ENCODE results near the gene AKNA. TPM values are rescaled to one million over a fixed set of nuclear protein-coding genes. Genes with fewer than 3 reads are reported as not detected.

The AKNA gene
- polyA plus RNA-seq, 2 of the 4 experiments (the other 2 are of a cell fraction) = 2.7 to 4.6 TPM

- POLR2A ChIA-PET = no interaction called here
- WGBS (ENCODE audit: missing lambda C conversion rate) = 88% methylated on average over 8 of the region's 8 CpGs
- Histone ChIP-seq H3K4me1 (no peaks in the 10 kb centered on the region; the same call in 2 of the 3 replicates), H3K4me2 (no peak overlapping the region), H3K4me3 (no peak overlapping the region), H3K9me3 (no peaks in the 10 kb centered on the region), H3K27ac (no peak overlapping the region)
- DNase-seq (ENCODE audit: low read depth in 1 of 2, low spot score in 1 of 2) = no peak
- FAIRE-seq = no peak
- no peak for TF ChIP-seq REST (IDR thresholded peaks at IDR 0.05)
- TF ChIP-seq CTCF (IDR thresholded peaks at IDR 0.05) = no peak
- TF ChIP-seq HES2 (IDR thresholded peaks at IDR 0.05) = no peak
- TF ChIP-seq MAFK (IDR thresholded peaks at IDR 0.05; ENCODE audit: partially characterized antibody) = no peak
- no peak for TF ChIP-seq HMGXB4 (CRISPR knock-in tag; IDR thresholded peaks at IDR 0.05; ENCODE audit: borderline replicate concordance)
- TF ChIP-seq ZNF302 (CRISPR knock-in tag; IDR thresholded peaks at IDR 0.05) = no peak
- TF ChIP-seq ATOH8 (CRISPR knock-in tag; IDR thresholded peaks at IDR 0.05; ENCODE audit: low read depth) = no peak
- no peak for TF ChIP-seq EHMT2 (IDR thresholded peaks at IDR 0.05; ENCODE audit: low read depth)
- no peak for TF ChIP-seq CHD2 (IDR thresholded peaks at IDR 0.05; ENCODE audit: low read length, partially characterized antibody)
- no peak for ATAC-seq
- CTCF ChIA-PET = interaction anchor here (0.5 kb wide), 1 partner anchor 1620 kb away, joined by 3 read pairs; no protein-coding TSS in a partner anchor
Measured at GRCh38 chr9:114312513-114312875, 75.3 kb downstream of the AKNA start.

GRCh38 chr9:114311571-114312512, 75.9 kb downstream of the AKNA start:
- Histone ChIP-seq H3K4me2 (no peak overlapping the region), H3K9me3 (no peaks in the 10 kb centered on the region), H3K4me1 (no peaks in the 10 kb centered on the region), H3K27ac (no peak overlapping the region), H3K4me3 (no peak overlapping the region)
- FAIRE-seq = no peak
- ChIA-PET CTCF (interaction anchor here (2.3 kb wide), 1 partner anchor 230 kb away, joined by 10 read pairs; no protein-coding TSS in a partner anchor), POLR2A (no interaction called here)
- 95% methylated on average over 28 of the region's 28 CpGs for WGBS (ENCODE audit: missing lambda C conversion rate)
- DNase-seq (ENCODE audit: low read depth in 1 of 2, low spot score in 1 of 2) = no peak
- no peak for ATAC-seq
- TF ChIP-seq HOXA7 (CRISPR knock-in tag; IDR thresholded peaks at IDR 0.05) (no peak), MAFK (IDR thresholded peaks at IDR 0.05; ENCODE audit: partially characterized antibody) (peak; percentile 63), RCOR1 (IDR thresholded peaks at IDR 0.05; ENCODE audit: low read depth, low read length) (no peak), RFX5 (IDR thresholded peaks at IDR 0.05) (no peak), RNF2 (IDR thresholded peaks at IDR 0.05; ENCODE audit: borderline replicate concordance, low read depth) (no peak), HOXB13 (CRISPR knock-in tag; IDR thresholded peaks at IDR 0.05; ENCODE audit: low read depth) (no peak)
